Measurements from ENCODE around the gene NTM. TPM values are rescaled to one million over a fixed set of nuclear protein-coding genes. Genes with fewer than 3 reads are reported as not detected.

NTM gene
- total and polyA plus RNA-seq, 8 donors: 0.04 to 4.4 (median 0.50) TPM

DNA sequence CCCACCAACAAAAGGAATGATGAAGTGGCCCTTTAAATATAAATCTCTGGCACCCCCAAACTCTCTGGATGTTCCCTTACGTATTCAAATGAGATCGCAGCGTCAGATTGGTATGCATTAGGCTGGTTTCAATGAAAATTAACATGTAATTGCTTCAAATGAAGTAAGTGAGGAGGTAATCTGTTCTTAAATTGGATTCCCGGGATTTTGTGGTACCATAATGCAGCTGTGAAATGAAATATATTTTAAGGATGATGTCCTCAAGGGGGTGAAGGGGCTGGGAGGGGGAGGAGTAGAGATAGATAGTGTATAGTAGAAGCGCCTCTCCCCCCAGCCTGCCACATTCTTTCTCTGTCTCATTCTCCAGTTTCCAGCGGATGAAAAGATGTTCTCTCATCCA, 748.2 kb downstream of the NTM start:
- WGBS, 2 donors: 69 to 77% methylated on average over 6 of the region's 6 CpGs
- Histone ChIP-seq H3K36me3 (no peaks in the 10 kb centered on the region), H3K27me3 (peaks cover 0 to 5% (median 0%) of the 10 kb centered on the region in 4 donors), H3K4me3 (no peak overlapping the region), H3K9me3 (no peaks in the 10 kb centered on the region), H3K4me1 (no peaks in the 10 kb centered on the region), H3K27ac (no peak overlapping the region)
- no peak for FAIRE-seq
- ATAC-seq: no peak
- DNase-seq: no peak
- TF ChIP-seq, protein P1, sequence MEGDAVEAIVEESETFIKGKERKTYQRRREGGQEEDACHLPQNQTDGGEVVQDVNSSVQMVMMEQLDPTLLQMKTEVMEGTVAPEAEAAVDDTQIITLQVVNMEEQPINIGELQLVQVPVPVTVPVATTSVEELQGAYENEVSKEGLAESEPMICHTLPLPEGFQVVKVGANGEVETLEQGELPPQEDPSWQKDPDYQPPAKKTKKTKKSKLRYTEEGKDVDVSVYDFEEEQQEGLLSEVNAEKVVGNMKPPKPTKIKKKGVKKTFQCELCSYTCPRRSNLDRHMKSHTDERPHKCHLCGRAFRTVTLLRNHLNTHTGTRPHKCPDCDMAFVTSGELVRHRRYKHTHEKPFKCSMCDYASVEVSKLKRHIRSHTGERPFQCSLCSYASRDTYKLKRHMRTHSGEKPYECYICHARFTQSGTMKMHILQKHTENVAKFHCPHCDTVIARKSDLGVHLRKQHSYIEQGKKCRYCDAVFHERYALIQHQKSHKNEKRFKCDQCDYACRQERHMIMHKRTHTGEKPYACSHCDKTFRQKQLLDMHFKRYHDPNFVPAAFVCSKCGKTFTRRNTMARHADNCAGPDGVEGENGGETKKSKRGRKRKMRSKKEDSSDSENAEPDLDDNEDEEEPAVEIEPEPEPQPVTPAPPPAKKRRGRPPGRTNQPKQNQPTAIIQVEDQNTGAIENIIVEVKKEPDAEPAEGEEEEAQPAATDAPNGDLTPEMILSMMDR (IDR thresholded peaks at IDR 0.05): no peak
- intact Hi-C loops (cut with DNase I): loop anchor here in 1 of 3 donors (10.0 kb wide), 1 partner anchor 946 kb away; no protein-coding TSS in a partner anchor

GRCh38 chr11:132119573-132119972, 749.2 kb downstream of the NTM start:
- FAIRE-seq (no peak), ATAC-seq (no peak), DNase-seq (no peak)
- Histone ChIP-seq H3K4me1 (no peaks in the 10 kb centered on the region), H3K27ac (no peak overlapping the region), H3K27me3 (peaks cover 0 to 5% (median 0%) of the 10 kb centered on the region in 4 donors), H3K9me3 (no peaks in the 10 kb centered on the region), H3K4me3 (no peak overlapping the region), H3K36me3 (no peaks in the 10 kb centered on the region)
- 51 to 54% methylated on average over 4 of the region's 4 CpGs for WGBS, 2 donors
- intact Hi-C loops (cut with DNase I): loop anchor here in 1 of 3 donors (10.0 kb wide), 1 partner anchor 945 kb away; no protein-coding TSS in a partner anchor
- TF ChIP-seq, protein P1 (IDR thresholded peaks at IDR 0.05): no peak

DNA sequence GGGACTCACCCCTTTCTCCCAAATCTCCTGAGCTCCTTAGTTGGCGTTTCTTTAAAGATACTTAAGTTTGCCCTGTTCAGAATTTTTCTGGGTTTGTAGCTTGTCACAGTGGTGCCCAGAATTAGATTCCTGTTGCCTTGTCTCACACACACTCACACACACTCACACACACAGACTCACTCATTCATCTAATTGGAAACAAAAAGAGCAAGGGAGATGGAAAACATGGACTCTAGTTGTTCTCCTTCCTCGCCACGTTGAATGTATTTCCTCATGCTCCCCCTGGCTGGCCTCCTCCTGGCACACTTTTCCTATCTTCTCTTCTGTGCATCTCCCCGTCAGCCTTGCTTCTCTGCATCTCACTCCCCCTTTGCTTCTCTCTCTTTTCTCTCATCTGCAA, 752.3 kb downstream of the NTM start:
- no peaks in the 10 kb centered on the region for H3K9me3 ChIP-seq
- TF ChIP-seq, protein P1 (IDR thresholded peaks at IDR 0.05): no peak
- intact Hi-C loops (cut with DNase I): no loop called here
- no peaks in the 10 kb centered on the region for H3K27me3 ChIP-seq
- FAIRE-seq: no peak
- ATAC-seq: no peak
- 48 to 63% methylated on average over 4 of the region's 4 CpGs for WGBS, 2 donors
- DNase-seq: no peak
- H3K4me1 ChIP-seq: peaks cover 0 to 3% (median 0%) of the 10 kb centered on the region in 3 donors
- H3K36me3 ChIP-seq: no peaks in the 10 kb centered on the region
- no peak overlapping the region for H3K27ac ChIP-seq
- no peak overlapping the region for H3K4me3 ChIP-seq

DNA sequence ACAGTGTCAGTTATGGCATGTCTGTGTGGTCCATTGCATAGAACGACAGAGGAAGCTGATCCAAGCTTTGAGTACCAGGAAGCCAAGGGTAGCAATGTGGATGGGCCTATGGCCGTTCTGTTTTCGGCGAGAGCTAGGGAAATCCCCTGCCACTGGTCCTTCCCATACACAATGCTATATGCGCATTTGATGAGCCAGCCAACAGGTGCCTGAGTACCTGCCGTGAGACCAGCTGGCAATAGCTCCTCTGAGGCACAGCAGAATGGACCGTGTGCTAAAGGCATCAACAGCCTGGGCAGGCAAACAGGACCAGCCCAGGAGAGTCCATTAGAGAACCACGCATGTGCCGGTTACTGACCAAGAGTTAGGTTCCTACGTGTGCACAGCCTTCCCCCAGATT, 753.0 kb downstream of the NTM start:
- no peak for FAIRE-seq
- intact Hi-C loops (cut with DNase I): no loop called here

More for the DNA sequence above, 753.0 kb downstream of the NTM start:
- H3K4me1 ChIP-seq: peaks cover 0 to 3% (median 0%) of the 10 kb centered on the region in 3 donors
- no peak overlapping the region for H3K27ac ChIP-seq
- no peaks in the 10 kb centered on the region for H3K36me3 ChIP-seq
- H3K27me3 ChIP-seq: no peaks in the 10 kb centered on the region
- WGBS, 2 donors: 51 to 63% methylated on average over 10 of the region's 10 CpGs
- no peak for ATAC-seq
- TF ChIP-seq, protein P1 (IDR thresholded peaks at IDR 0.05): no peak
- no peaks in the 10 kb centered on the region for H3K9me3 ChIP-seq
- no peak for DNase-seq
- no peak overlapping the region for H3K4me3 ChIP-seq
